Measurements from ENCODE around the gene SLC13A4.
"Not testable (repeated sequence)": the region's sequence is repeated elsewhere in the genome, so short reads cannot be mapped to it uniquely, and the experiment has no call there.

- not testable (repeated sequence) for TF ChIP-seq CTCF, POLR2A (IDR thresholded peaks at IDR 0.05)
Measured at GRCh38 chr7:135775915-135776314, 47.9 kb upstream of the SLC13A4 start.

Data from lower leg skin (tissue), 3 donors.